Fibroblast of lung (primary cell): ENCODE results near the gene TRIM38. TPM values are rescaled to one million over a fixed set of nuclear protein-coding genes. Genes with fewer than 3 reads are reported as not detected.

Experiments
- DNase-seq, 2 donors: peaks; one replicate each; pipeline versions ENCODE4 v3.0.0 to v3.0.0-alpha.2; 2010; ENCODE audit warnings: low read depth in 2 of 2
- H2AFZ ChIP-seq: 2 replicates; pipeline ENCODE4 v1.5.1; 2012; ENCODE audit warnings: low read length, control low read depth, inconsistent platforms
- H3K27ac ChIP-seq: 2 replicates; pipeline ENCODE4 v1.5.1; 2011; ENCODE audit warnings: low read length, control low read depth; ENCODE audit not compliant: insufficient read depth
- H3K27me3 ChIP-seq: 2 replicates; pipeline ENCODE4 v1.5.1; 2011; ENCODE audit warnings: mild to moderate bottlenecking, low read length; ENCODE audit not compliant: control insufficient read depth, insufficient read depth
- H3K36me3 ChIP-seq: 2 replicates; pipeline ENCODE4 v1.5.1; 2011; ENCODE audit warnings: low read length; ENCODE audit not compliant: control insufficient read depth, insufficient read depth
- H3K4me1 ChIP-seq: 2 replicates; pipeline ENCODE4 v1.5.1; 2011; ENCODE audit warnings: low read length; ENCODE audit not compliant: control insufficient read depth, insufficient read depth; ENCODE audit errors: extremely low read depth
- H3K4me2 ChIP-seq: 2 replicates; pipeline ENCODE4 v1.5.1; 2011; ENCODE audit warnings: low read length, control low read depth; ENCODE audit not compliant: insufficient read depth; ENCODE audit errors: extremely low read depth
- H3K4me3 ChIP-seq, 4 experiments: fragments of 200-600 bp in 1 of 4; sonication (generic) in 1 of 4; replicated peaks in 1 of 4; 2 replicates each; pipeline ENCODE4 v1.5.1; 2011 to 2016; ENCODE audit warnings: low read length in 4 of 4, low read depth in 3 of 4, mild to moderate bottlenecking in 3 of 4, control low read depth in 2 of 4, inconsistent platforms in 1 of 4, mixed read lengths in 1 of 4; ENCODE audit not compliant: insufficient read depth in 1 of 4; ENCODE audit errors: control extremely low read depth in 1 of 4
- H3K79me2 ChIP-seq: 2 replicates; pipeline ENCODE4 v1.5.1; 2012; ENCODE audit warnings: mild to moderate bottlenecking, low read length, inconsistent platforms; ENCODE audit not compliant: control insufficient read depth, insufficient read depth
- H3K9ac ChIP-seq: 2 replicates; pipeline ENCODE4 v1.5.1; 2011; ENCODE audit warnings: mild to moderate bottlenecking, low read length, control low read depth; ENCODE audit not compliant: insufficient read depth
- H3K9me3 ChIP-seq: 2 replicates; pipeline ENCODE4 v1.5.1; 2012; ENCODE audit warnings: low read depth, low read length; ENCODE audit not compliant: control insufficient read depth, insufficient read depth
- H4K20me1 ChIP-seq: 2 replicates; pipeline ENCODE4 v1.5.1; 2011; ENCODE audit warnings: low read length; ENCODE audit not compliant: control insufficient read depth, insufficient read depth; ENCODE audit errors: extremely low read depth
- EZH2 ChIP-seq: IDR thresholded peaks from 2 replicates; pipeline ENCODE4 v1.5.1; 2012; ENCODE audit warnings: low read length, control low read depth, mild to moderate bottlenecking; ENCODE audit errors: missing control alignments
- polyA plus RNA-seq, 2 donors: library from polyadenylated mRNA; depleted of rRNA in 1 of 2; stranded (reverse) in 1 of 2; unstranded in 1 of 2; fragments of >200 nt; gene quantifications; 2 replicates each; pipeline ENCODE4 v1.2.1, GENCODE V29; 2011 to 2012; ENCODE audit warnings: missing spikeins in 1 of 2
- total RNA-seq: library from RNA; depleted of rRNA; stranded (reverse); fragments of >200 nt; gene quantifications from 2 replicates; pipeline ENCODE4 v1.2.1, GENCODE V29; 2014
- TF ChIP-seq, protein P1 (sequence below), 2 donors: IDR thresholded peaks in 1 of 2; conservative IDR thresholded peaks in 1 of 2; 1 replicate in 1 of 2; 2 replicates in 1 of 2; pipeline ENCODE4 v1.5.1; 2011 to 2012; ENCODE audit warnings: low read length in 2 of 2, control low read depth in 1 of 2, inconsistent platforms in 1 of 2, low read depth in 1 of 2, mild to moderate bottlenecking in 1 of 2

Gene TRIM38
- total and polyA plus RNA-seq, 2 donors (not counting 1 experiment from before 2014, with no cell fraction given): 7.6 to 14.5 TPM

DNA sequence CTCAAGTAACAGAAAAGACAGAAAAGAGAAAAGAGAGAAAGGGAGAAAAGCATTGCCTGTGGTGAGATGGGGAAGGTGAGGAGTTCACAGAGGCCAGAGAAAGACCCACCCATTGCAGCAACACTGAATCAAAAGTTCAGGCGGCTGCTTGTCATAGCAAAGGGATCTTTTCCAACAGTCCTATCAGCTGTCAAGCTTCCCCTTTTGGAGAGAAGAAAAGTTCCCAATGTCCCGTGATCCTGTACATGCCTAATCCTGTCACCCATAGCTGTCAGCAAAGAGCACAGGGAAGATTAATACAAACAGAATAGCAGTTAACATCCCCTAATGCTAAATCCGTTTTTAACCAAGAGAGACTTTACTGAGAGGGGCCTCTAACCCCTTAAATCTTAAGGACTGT, 8.9 kb upstream of the TRIM38 start:
- Histone ChIP-seq H3K4me3 (no peak overlapping the region), H3K27me3 (no peaks in the 10 kb centered on the region), H3K9ac (no peak overlapping the region), H3K9me3 (no peaks in the 10 kb centered on the region), H4K20me1 (no peaks in the 10 kb centered on the region), H3K27ac (no peak overlapping the region), H3K79me2 (no peaks in the 10 kb centered on the region), H3K36me3 (no peaks in the 10 kb centered on the region), H3K4me2 (no peak overlapping the region), H3K4me1 (no peaks in the 10 kb centered on the region), H2AFZ (no peak overlapping the region)
- TF ChIP-seq, protein P1, sequence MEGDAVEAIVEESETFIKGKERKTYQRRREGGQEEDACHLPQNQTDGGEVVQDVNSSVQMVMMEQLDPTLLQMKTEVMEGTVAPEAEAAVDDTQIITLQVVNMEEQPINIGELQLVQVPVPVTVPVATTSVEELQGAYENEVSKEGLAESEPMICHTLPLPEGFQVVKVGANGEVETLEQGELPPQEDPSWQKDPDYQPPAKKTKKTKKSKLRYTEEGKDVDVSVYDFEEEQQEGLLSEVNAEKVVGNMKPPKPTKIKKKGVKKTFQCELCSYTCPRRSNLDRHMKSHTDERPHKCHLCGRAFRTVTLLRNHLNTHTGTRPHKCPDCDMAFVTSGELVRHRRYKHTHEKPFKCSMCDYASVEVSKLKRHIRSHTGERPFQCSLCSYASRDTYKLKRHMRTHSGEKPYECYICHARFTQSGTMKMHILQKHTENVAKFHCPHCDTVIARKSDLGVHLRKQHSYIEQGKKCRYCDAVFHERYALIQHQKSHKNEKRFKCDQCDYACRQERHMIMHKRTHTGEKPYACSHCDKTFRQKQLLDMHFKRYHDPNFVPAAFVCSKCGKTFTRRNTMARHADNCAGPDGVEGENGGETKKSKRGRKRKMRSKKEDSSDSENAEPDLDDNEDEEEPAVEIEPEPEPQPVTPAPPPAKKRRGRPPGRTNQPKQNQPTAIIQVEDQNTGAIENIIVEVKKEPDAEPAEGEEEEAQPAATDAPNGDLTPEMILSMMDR (conservative IDR thresholded peaks at IDR 0.05 in 1 of 2, IDR thresholded peaks at IDR 0.05 in 1 of 2; ENCODE audit: low read depth in 1 of 2, low read length in 2 of 2): no peak
- no peak for DNase-seq

- Histone ChIP-seq H3K27ac (no peak overlapping the region), H3K27me3 (no peaks in the 10 kb centered on the region), H2AFZ (no peak overlapping the region), H3K36me3 (no peaks in the 10 kb centered on the region), H3K4me1 (no peaks in the 10 kb centered on the region), H3K9ac (no peak overlapping the region), H3K9me3 (no peaks in the 10 kb centered on the region), H4K20me1 (no peaks in the 10 kb centered on the region), H3K4me3 (no peak overlapping the region), H3K79me2 (no peaks in the 10 kb centered on the region), H3K4me2 (no peak overlapping the region)
- TF ChIP-seq, protein P1 (conservative IDR thresholded peaks at IDR 0.05 in 1 of 2, IDR thresholded peaks at IDR 0.05 in 1 of 2; ENCODE audit: low read depth in 1 of 2, low read length in 2 of 2): no peak
- no peak for TF ChIP-seq EZH2
- DNase-seq: no peak
Observed at GRCh38 chr6:25954756-25955155, 7.8 kb upstream of the TRIM38 start.

DNA sequence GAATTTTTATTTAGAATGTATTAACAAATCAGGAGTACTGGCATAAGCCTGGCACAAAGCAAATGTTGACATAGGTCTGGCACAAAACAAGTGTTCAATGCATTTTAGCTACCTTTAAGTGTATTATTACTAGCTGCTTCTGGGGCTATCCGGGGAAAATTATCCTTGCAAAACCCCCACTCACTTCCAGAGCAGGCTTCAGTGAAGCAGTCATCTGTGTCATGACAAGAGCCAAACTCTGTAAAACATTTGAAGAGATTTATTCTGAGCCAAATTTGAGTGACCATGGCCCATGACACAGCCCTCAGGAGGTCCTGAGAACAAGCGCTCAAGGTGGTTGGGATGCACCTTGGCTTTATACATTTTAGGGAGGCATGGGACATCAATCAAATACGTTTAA, 6.4 kb upstream of the TRIM38 start:
- H3K79me2 ChIP-seq: no peaks in the 10 kb centered on the region
- TF ChIP-seq EZH2: no peak
- TF ChIP-seq, protein P1 (conservative IDR thresholded peaks at IDR 0.05 in 1 of 2, IDR thresholded peaks at IDR 0.05 in 1 of 2; ENCODE audit: low read depth in 1 of 2, low read length in 2 of 2): no peak
- no peak overlapping the region for H3K9ac ChIP-seq
- no peak overlapping the region for H3K4me3 ChIP-seq
- no peaks in the 10 kb centered on the region for H3K9me3 ChIP-seq
- no peak overlapping the region for H3K4me2 ChIP-seq
- H2AFZ ChIP-seq: no peak overlapping the region
- no peak overlapping the region for H3K27ac ChIP-seq
- no peaks in the 10 kb centered on the region for H3K4me1 ChIP-seq
- no peaks in the 10 kb centered on the region for H4K20me1 ChIP-seq
- no peaks in the 10 kb centered on the region for H3K36me3 ChIP-seq
- no peaks in the 10 kb centered on the region for H3K27me3 ChIP-seq
- no peak for DNase-seq
